MCF 10A (cell line): ENCODE results near the gene NRDE2. TPM values are rescaled to one million over a fixed set of nuclear protein-coding genes. Genes with fewer than 3 reads are reported as not detected.

Experiments used
- BruUV-seq: library from RNA; stranded (reverse); fragments of 400-500 nt; replicated peaks from 2 replicates; lab custom pipeline; 2021; lab: Mats Ljungman, UMichigan
- CTCF ChIA-PET: fragments of 300-600 bp; sonication (Branson Sonifier 250); formaldehyde crosslinking; extraction: SDS; loops from one replicate; lab custom pipeline; 2021; ENCODE audit warnings: antibody characterized with exemption, inconsistent platforms; lab: Yijun Ruan, JAX
- POLR2A ChIA-PET: fragments of 300-600, 350-650 bp; sonication (Branson Sonifier 250); formaldehyde crosslinking; extraction: SDS; loops from one replicate; lab custom pipeline; 2020; ENCODE audit warnings: antibody characterized with exemption, inconsistent platforms; lab: Yijun Ruan, JAX
- DNase-seq: peaks from one replicate; pipeline ENCODE4 v3.0.0-alpha.2; 2018; ENCODE audit not compliant: unreplicated experiment
- H3K27ac Mint-ChIP-seq: one replicate; pipeline ENCODE4 v1.8.0; 2022; ENCODE audit warnings: mild to moderate bottlenecking, low read depth, mixed read lengths; ENCODE audit not compliant: unreplicated experiment
- H3K27me3 Mint-ChIP-seq: one replicate; pipeline ENCODE4 v1.8.0; 2022; ENCODE audit warnings: mixed read lengths; ENCODE audit not compliant: insufficient read depth, unreplicated experiment
- H3K36me3 Mint-ChIP-seq: one replicate; pipeline ENCODE4 v1.8.0; 2022; ENCODE audit warnings: mild to moderate bottlenecking, moderate library complexity, mixed read lengths; ENCODE audit not compliant: insufficient read depth, unreplicated experiment
- H3K4me1 Mint-ChIP-seq: one replicate; pipeline ENCODE4 v1.8.0; 2022; ENCODE audit warnings: mixed read lengths; ENCODE audit not compliant: insufficient read depth, unreplicated experiment
- H3K4me3 Mint-ChIP-seq: one replicate; pipeline ENCODE4 v1.8.0; 2022; ENCODE audit warnings: mild to moderate bottlenecking, moderate library complexity, mixed read lengths; ENCODE audit not compliant: unreplicated experiment
- H3K9me3 Mint-ChIP-seq: one replicate; pipeline ENCODE4 v1.8.0; 2022; ENCODE audit warnings: mixed read lengths; ENCODE audit not compliant: unreplicated experiment
- intact Hi-C: fragments of 100-400 bp; cut with micrococcal nuclease; formaldehyde crosslinking; loops from 2 replicates; pipeline ENCODE4 v1.14.1; 2022
- total RNA-seq: library from RNA; stranded (reverse); gene quantifications from 2 replicates; pipeline ENCODE4 v1.2.3, GENCODE V29; 2022
- TF ChIP-seq, protein P1 (sequence below): fragments of 200-600 bp; IDR thresholded peaks from one replicate; pipeline ENCODE4 v1.8.0; 2022; ENCODE audit warnings: antibody characterized with exemption, mild to moderate bottlenecking; ENCODE audit not compliant: unreplicated experiment

NRDE2 gene
- total RNA-seq, 1 experiment from 2014 or later, result 16.5 TPM

DNA sequence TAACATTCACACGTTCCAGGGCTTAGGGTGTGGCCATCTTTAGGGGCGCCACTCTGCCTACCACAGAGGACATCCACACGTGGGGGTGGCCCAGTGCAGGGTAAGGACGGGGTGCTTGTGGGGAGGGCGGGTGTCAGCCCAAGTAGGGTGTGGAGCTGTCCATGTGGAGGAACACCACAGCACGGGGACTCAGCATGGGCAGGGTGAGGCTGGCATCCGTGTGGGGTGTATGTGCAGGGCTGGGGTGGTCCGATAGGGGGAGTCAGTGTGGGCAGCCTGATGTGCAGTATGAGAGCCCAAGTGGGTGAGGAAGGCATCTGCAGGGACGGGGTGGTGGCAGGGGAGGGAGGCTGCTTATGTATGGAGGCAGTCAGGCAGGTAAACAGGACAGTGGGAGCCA is 57.7 kb downstream of the NRDE2 start:
- peaks cover 13% of the 10 kb centered on the region for H3K4me1 Mint-ChIP-seq
- H3K27ac Mint-ChIP-seq, result no peak overlapping the region
- no peaks in the 10 kb centered on the region for H3K27me3 Mint-ChIP-seq
- intact Hi-C loops, result no loop called here
- no peak for DNase-seq
- H3K4me3 Mint-ChIP-seq, result no peak overlapping the region
- POLR2A ChIA-PET, result no interaction called here
- CTCF ChIA-PET, result no interaction called here
- H3K36me3 Mint-ChIP-seq, result peaks cover 68% of the 10 kb centered on the region
- BruUV-seq, result no TSS peak
- TF ChIP-seq, protein P1, sequence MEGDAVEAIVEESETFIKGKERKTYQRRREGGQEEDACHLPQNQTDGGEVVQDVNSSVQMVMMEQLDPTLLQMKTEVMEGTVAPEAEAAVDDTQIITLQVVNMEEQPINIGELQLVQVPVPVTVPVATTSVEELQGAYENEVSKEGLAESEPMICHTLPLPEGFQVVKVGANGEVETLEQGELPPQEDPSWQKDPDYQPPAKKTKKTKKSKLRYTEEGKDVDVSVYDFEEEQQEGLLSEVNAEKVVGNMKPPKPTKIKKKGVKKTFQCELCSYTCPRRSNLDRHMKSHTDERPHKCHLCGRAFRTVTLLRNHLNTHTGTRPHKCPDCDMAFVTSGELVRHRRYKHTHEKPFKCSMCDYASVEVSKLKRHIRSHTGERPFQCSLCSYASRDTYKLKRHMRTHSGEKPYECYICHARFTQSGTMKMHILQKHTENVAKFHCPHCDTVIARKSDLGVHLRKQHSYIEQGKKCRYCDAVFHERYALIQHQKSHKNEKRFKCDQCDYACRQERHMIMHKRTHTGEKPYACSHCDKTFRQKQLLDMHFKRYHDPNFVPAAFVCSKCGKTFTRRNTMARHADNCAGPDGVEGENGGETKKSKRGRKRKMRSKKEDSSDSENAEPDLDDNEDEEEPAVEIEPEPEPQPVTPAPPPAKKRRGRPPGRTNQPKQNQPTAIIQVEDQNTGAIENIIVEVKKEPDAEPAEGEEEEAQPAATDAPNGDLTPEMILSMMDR, result no peak
- no peaks in the 10 kb centered on the region for H3K9me3 Mint-ChIP-seq

DNA sequence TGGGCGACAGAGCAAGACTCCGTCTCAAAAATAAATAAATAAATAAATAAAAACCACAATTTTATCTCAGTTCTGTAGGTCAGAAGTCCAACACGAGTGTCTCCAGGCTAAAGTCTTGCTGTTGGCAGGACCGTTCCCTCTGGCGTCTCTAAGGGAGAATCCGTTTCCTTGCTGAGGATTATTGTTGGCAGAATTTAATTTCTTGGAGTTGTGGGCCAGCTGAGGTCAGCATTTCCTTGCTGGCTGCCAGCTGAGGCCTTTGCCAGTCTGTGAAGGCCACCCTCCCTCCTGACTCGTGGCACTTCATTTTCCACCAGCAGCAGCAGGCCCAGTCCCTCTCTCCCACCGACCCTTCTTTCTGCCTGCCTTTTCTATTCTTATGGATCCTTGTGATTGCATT is 58.2 kb downstream of the NRDE2 start:
- Mint-ChIP-seq H3K4me1 (peaks cover 13% of the 10 kb centered on the region), H3K4me3 (no peak overlapping the region), H3K36me3 (peaks cover 73% of the 10 kb centered on the region), H3K9me3 (no peaks in the 10 kb centered on the region), H3K27ac (no peak overlapping the region), H3K27me3 (no peaks in the 10 kb centered on the region)
- TF ChIP-seq, protein P1, result no peak
- BruUV-seq, result no TSS peak
- intact Hi-C loops, result no loop called here
- no peak for DNase-seq
- CTCF ChIA-PET, result no interaction called here
- POLR2A ChIA-PET, result no interaction called here

DNA sequence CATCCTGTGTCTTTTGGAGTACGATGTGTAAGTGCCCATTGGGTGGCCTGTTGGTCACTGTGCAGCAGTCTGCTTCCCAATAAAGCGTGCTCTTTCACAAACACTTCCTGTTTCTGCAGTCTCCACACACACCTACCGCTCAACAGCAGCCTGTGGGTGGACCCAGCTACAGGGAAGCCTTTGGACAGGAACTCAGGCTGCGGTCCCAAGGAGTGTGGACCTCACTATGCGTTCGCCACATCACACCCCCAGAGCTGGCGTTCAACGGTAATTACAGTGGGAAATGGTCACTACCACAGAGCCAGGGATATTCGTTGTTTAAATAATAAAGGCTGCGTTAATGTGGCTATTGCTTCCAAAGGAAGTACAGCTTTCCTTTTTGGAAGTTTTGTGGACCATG is 59.2 kb downstream of the NRDE2 start:
- ChIA-PET POLR2A (interaction anchor here (1.2 to 2.3 kb wide), 2 partner anchors 9 to 16 kb away, joined by 4 to 6 read pairs; partner anchors contain the start of gene PSMC1), CTCF (interaction anchor here (0.6 kb wide), 3 partner anchors 277 to 423 kb away, joined by 3 to 4 read pairs (median 3); no protein-coding TSS in a partner anchor)
- intact Hi-C loops, result no loop called here
- H3K4me3 Mint-ChIP-seq, result no peak overlapping the region
- H3K9me3 Mint-ChIP-seq, result no peaks in the 10 kb centered on the region
- no peak overlapping the region for H3K27ac Mint-ChIP-seq
- H3K36me3 Mint-ChIP-seq, result peaks cover 76% of the 10 kb centered on the region
- TF ChIP-seq, protein P1, result no peak
- H3K4me1 Mint-ChIP-seq, result peaks cover 13% of the 10 kb centered on the region
- no TSS peak for BruUV-seq
- H3K27me3 Mint-ChIP-seq, result no peaks in the 10 kb centered on the region
- DNase-seq, result no peak

DNA sequence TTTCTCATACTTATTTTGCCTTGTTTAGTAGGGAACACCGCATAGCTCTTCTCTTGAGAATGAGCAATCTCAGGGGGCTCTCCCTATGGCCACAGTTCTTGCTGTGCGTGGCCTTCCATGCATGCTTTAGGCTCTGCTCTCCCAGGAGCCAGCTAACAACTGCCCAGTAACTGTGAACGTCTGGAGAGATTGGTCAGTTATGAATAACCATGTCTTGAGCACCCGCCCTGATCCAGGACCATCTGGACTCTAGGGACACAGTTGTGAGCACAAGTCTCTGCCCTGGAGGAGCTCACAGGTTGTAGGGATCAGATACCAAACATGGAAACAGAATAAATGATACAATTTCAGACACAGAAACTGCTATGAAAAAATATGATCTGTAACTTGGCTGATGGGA is 63.3 kb downstream of the NRDE2 start:
- TF ChIP-seq, protein P1, result no peak
- Mint-ChIP-seq H3K27ac (no peak overlapping the region), H3K27me3 (no peaks in the 10 kb centered on the region), H3K4me3 (no peak overlapping the region), H3K4me1 (no peaks in the 10 kb centered on the region), H3K36me3 (peaks cover 96% of the 10 kb centered on the region), H3K9me3 (no peaks in the 10 kb centered on the region)
- BruUV-seq, result no TSS peak
- no peak for DNase-seq
- ChIA-PET CTCF (interaction anchor here (1.6 kb wide), 1 partner anchor 10 kb away, joined by 6 read pairs; no protein-coding TSS in a partner anchor), POLR2A (interaction anchor here (3.1 kb wide), 1 partner anchor 11 kb away, joined by 19 read pairs; the partner anchor contains the start of gene PSMC1)
- intact Hi-C loops, result no loop called here
